Measurements from ENCODE around the gene DOCK7.

DNA sequence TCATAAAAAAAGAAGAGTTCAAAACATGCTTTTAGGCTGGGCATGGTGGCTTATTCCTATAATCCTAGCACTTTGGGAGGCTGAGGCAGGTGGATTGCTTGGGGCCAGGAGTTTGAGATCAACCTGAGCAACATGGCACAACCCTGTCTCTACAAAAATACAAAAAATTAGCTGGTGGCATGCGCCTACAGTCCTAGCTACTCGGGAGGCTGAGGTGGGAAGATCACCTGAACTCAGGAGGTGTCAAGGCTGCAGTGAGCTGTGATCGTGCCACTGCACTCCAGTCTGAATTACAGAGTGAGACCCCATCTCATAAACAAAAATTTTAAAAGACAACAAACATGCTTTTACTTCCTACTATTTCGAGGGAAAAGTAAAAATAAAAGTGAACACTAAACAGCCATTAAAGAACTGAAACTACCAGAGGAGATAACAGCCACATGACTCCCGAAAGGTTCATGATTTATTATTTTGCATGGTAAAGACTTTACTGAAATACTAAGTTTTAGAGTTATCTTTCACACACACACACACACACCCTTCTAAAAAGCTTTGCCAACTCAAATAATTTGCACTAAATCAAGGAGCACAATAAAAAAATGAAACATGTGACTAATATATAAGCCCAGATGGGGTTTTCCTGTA, 203.2 kb downstream of the DOCK7 start:
- TF ChIP-seq, protein P1, sequence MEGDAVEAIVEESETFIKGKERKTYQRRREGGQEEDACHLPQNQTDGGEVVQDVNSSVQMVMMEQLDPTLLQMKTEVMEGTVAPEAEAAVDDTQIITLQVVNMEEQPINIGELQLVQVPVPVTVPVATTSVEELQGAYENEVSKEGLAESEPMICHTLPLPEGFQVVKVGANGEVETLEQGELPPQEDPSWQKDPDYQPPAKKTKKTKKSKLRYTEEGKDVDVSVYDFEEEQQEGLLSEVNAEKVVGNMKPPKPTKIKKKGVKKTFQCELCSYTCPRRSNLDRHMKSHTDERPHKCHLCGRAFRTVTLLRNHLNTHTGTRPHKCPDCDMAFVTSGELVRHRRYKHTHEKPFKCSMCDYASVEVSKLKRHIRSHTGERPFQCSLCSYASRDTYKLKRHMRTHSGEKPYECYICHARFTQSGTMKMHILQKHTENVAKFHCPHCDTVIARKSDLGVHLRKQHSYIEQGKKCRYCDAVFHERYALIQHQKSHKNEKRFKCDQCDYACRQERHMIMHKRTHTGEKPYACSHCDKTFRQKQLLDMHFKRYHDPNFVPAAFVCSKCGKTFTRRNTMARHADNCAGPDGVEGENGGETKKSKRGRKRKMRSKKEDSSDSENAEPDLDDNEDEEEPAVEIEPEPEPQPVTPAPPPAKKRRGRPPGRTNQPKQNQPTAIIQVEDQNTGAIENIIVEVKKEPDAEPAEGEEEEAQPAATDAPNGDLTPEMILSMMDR (conservative IDR thresholded peaks at IDR 0.05) = no peak
- no peak for TF ChIP-seq ZFX (IDR thresholded peaks at IDR 0.05)
